Heart left ventricle (tissue), 16 donors: Measurements from ENCODE around the gene SNAP25. TPM values are rescaled to one million over a fixed set of nuclear protein-coding genes. Genes with fewer than 3 reads are reported as not detected.

Experiments
- ATAC-seq, 4 donors: fragments of 200-7000 bp; cut with Tn5 transposase; one replicate each; pipeline ENCODE4 v1.9.1; 2020 to 2022; ENCODE audit warnings: moderate library complexity in 4 of 4, mild to moderate bottlenecking in 3 of 4, moderate number of reproducible peaks in 1 of 4
- DNase-seq, 5 donors: peaks; one replicate each; pipeline ENCODE4 v3.0.0-alpha.2; 2020
- H3K27ac ChIP-seq, 12 donors: fragments of 200-600 bp; sonication (generic) in 4 of 12; one replicate each; pipeline versions ENCODE4 v1.5.0 to v1.8.0; 2016 to 2022; ENCODE audit warnings: mild to moderate bottlenecking in 2 of 12
- H3K27me3 ChIP-seq, 9 donors: fragments of 200-600 bp; sonication (generic) in 2 of 9; one replicate each; pipeline versions ENCODE4 v1.5.1 to v1.8.0; 2016 to 2022; ENCODE audit warnings: mild to moderate bottlenecking in 3 of 9
- H3K36me3 ChIP-seq, 9 donors: fragments of 200-600 bp; sonication (generic) in 2 of 9; one replicate each; pipeline versions ENCODE4 v1.5.0 to v1.8.0; 2018 to 2022; ENCODE audit warnings: mild to moderate bottlenecking in 2 of 9
- H3K4me1 ChIP-seq, 12 donors: fragments of 200-600 bp; sonication (generic) in 4 of 12; one replicate each; pipeline versions ENCODE4 v1.5.0 to v1.8.0; 2016 to 2022; ENCODE audit warnings: mild to moderate bottlenecking in 3 of 12
- H3K4me3 ChIP-seq, 12 donors: fragments of 200-600 bp; sonication (generic) in 4 of 12; one replicate each; pipeline versions ENCODE4 v1.5.0 to v1.8.0; 2017 to 2022; ENCODE audit warnings: mild to moderate bottlenecking in 9 of 12, moderate library complexity in 4 of 12
- H3K9me3 ChIP-seq, 12 donors: fragments of 200-600 bp; sonication (generic) in 4 of 12; one replicate each; pipeline versions ENCODE4 v1.5.0 to v1.8.0; 2016 to 2022; ENCODE audit warnings: mild to moderate bottlenecking in 1 of 12
- POLR2A ChIP-seq, 2 donors: fragments of 450-650 bp; IDR thresholded peaks; one replicate each; pipeline ENCODE4 v1.6.1; 2017; ENCODE audit warnings: antibody characterized with exemption in 2 of 2, mild to moderate bottlenecking in 2 of 2, moderate library complexity in 2 of 2
- WGBS, 4 donors: extraction: QIAGEN DNeasy Blood & Tissue Kit in 2 of 4; methylation state at CpG; one replicate each; pipeline versions ENCODE4 v1.1.5 to v1.1.7; 2013 to 2018; 5-methylcytosine and 5-hydroxymethylcytosine counted together
- intact Hi-C, 10 donors: fragments of 100-400 bp; cut with DNase I; formaldehyde crosslinking; loops; one replicate each; pipeline versions ENCODE4 v1.11.1 to v1.14.2; 2022
- polyA plus RNA-seq, 2 donors: library from polyadenylated mRNA; stranded (reverse); fragments of 200-250 nt; gene quantifications; one replicate each; pipeline ENCODE4 v1.2.3, GENCODE V29; 2013
- total RNA-seq, 9 donors: library from RNA; depleted of rRNA in 2 of 9; stranded (reverse); fragments of >200 nt in 2 of 9; fragmentation: NEBNext Ultra II Directional in 3 of 9; extraction: Animal tissue kit (Norgen Biotek cat#: 25700) in 3 of 9; gene quantifications; one replicate each; pipeline versions ENCODE4 v1.1.0 to v1.2.4, GENCODE V29; 2016 to 2023
- TF ChIP-seq, protein P1 (sequence below), 12 donors: fragments of 200-600 bp; sonication (generic) in 4 of 12; IDR thresholded peaks; one replicate each; pipeline versions ENCODE4 v1.5.0 to v1.8.0; 2018 to 2022; ENCODE audit warnings: antibody characterized with exemption in 12 of 12, mild to moderate bottlenecking in 5 of 12
- donor health status: ischemic (EF 13 %, LVEDD 7.1; RV severe dilation, severe dysfunction).
- donor health status: healthy with polysubstance abuse.
- donor health status: DM: no; HTN: yes; CAD: no.
- donor health status: DM: no; HTN: no; CAD: no.
- donor health status: ischemic (EF 25% LVEDD 6.9; RV normal size, moderate dysfunction).
- donor health status: ischemic (EF 25% LVEDD 5.7; RV mildly dilated, moderate dysfunction).
- donor health status: healthy.
- donor health status: DM: yes; HTN: yes; CAD: no.
- donor health status: ischemic (EF 35%, LVEDD 5.7; RV mildly dilated, moderate dysfunction).
- donor health status: nonischemic (EF 11% LVEDD 7.7; RV severe dilation, severe dysfunction).
- donor health status: DM: yes; HTN: yes; CAD: no.
- donor health status: PGD.
- donor health status: ischemic (EF 29% LVEDD 5.4; RV normal size, mild dysfunction).
- donor health status: nonischemic (EF 23%, LVEDD 6.1; RV moderate dilation, normal function).

The SNAP25 gene
- total and polyA plus RNA-seq, 11 donors: 0.10 to 0.91 (median 0.40) TPM; not detected in 5

- WGBS, 4 donors: 71 to 80% (median 73%) methylated on average over 2 of the region's 2 CpGs
- H3K36me3 ChIP-seq: no peaks in the 10 kb centered on the region
Measured at GRCh38 chr20:10180651-10181235, 37.9 kb upstream of the SNAP25 start.

DNA sequence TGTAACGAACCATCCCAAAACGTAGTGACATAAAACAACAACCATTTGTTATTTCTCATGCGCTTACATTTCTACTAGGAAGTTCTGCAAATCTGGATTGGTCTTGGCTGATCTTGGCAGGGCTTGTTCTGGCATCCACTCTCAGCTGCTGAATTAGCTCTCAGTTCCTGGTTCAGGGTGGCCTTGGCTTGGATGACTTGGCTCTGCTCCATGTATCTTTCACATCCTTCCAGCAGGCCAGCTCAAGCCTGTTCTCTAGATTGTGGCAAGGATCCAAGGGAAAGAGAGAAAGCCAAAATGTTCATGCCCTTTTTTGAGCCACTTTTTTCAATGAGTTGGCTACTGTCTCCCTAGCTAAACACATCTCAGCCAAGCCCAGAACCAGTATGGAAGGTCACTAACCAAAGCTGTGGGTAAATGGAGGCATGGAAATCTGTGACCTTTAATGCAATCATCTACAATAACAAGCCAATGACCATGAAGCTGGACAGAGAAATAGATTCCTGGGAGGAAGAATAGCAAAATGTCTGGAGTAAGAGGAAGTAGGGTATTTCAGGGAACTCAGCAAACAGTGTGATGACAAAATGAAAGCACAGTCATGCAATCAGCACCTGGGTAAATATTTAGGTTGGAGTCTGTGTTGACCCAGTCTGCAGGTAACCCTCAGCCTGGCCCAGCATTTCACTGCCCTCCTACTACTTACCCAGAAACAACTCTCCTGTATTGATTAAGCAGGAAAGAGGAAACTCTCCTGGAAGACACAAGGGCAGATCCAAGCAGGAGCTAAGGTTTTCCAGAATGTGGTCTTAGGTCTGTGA is 32.7 kb upstream of the SNAP25 start:
- Histone ChIP-seq H3K4me1 (no peaks in the 10 kb centered on the region), H3K36me3 (no peaks in the 10 kb centered on the region), H3K27me3 (no peaks in the 10 kb centered on the region), H3K4me3 (no peak overlapping the region), H3K27ac (no peak overlapping the region), H3K9me3 (peaks cover 0 to 24% (median 7%) of the 10 kb centered on the region in 12 donors)
- intact Hi-C loops: no loop called here
- DNase-seq (no peak), ATAC-seq (no peak)
- TF ChIP-seq POLR2A (IDR thresholded peaks at IDR 0.05): no peak
- TF ChIP-seq, protein P1, sequence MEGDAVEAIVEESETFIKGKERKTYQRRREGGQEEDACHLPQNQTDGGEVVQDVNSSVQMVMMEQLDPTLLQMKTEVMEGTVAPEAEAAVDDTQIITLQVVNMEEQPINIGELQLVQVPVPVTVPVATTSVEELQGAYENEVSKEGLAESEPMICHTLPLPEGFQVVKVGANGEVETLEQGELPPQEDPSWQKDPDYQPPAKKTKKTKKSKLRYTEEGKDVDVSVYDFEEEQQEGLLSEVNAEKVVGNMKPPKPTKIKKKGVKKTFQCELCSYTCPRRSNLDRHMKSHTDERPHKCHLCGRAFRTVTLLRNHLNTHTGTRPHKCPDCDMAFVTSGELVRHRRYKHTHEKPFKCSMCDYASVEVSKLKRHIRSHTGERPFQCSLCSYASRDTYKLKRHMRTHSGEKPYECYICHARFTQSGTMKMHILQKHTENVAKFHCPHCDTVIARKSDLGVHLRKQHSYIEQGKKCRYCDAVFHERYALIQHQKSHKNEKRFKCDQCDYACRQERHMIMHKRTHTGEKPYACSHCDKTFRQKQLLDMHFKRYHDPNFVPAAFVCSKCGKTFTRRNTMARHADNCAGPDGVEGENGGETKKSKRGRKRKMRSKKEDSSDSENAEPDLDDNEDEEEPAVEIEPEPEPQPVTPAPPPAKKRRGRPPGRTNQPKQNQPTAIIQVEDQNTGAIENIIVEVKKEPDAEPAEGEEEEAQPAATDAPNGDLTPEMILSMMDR (IDR thresholded peaks at IDR 0.05): no peak
- WGBS, 4 donors: 75 to 86% (median 82%) methylated on average over 3 of the region's 3 CpGs

More at GRCh38 chr20:10180651-10181235, 37.9 kb upstream of the SNAP25 start:
- no peaks in the 10 kb centered on the region for H3K4me1 ChIP-seq
- intact Hi-C loops: no loop called here
- H3K9me3 ChIP-seq: peaks cover 0 to 11% (median 4%) of the 10 kb centered on the region in 12 donors
- H3K27me3 ChIP-seq: no peaks in the 10 kb centered on the region
- no peak overlapping the region for H3K4me3 ChIP-seq
- no peak for TF ChIP-seq POLR2A (IDR thresholded peaks at IDR 0.05)
- TF ChIP-seq, protein P1 (IDR thresholded peaks at IDR 0.05): no peak
- no peak overlapping the region for H3K27ac ChIP-seq
- ATAC-seq (no peak), DNase-seq (no peak)

- Histone ChIP-seq H3K4me3 (no peak overlapping the region), H3K36me3 (no peaks in the 10 kb centered on the region), H3K27me3 (no peaks in the 10 kb centered on the region), H3K4me1 (no peaks in the 10 kb centered on the region), H3K9me3 (peaks cover 0 to 16% (median 7%) of the 10 kb centered on the region in 12 donors), H3K27ac (no peak overlapping the region)
- TF ChIP-seq, protein P1 (IDR thresholded peaks at IDR 0.05): no peak
- TF ChIP-seq POLR2A (IDR thresholded peaks at IDR 0.05): no peak
- WGBS, 4 donors: 71 to 85% (median 77%) methylated on average over 3 of the region's 3 CpGs
- ATAC-seq (no peak), DNase-seq (no peak)
- intact Hi-C loops: no loop called here
Measured at GRCh38 chr20:10190456-10190855, 28.2 kb upstream of the SNAP25 start.

DNA sequence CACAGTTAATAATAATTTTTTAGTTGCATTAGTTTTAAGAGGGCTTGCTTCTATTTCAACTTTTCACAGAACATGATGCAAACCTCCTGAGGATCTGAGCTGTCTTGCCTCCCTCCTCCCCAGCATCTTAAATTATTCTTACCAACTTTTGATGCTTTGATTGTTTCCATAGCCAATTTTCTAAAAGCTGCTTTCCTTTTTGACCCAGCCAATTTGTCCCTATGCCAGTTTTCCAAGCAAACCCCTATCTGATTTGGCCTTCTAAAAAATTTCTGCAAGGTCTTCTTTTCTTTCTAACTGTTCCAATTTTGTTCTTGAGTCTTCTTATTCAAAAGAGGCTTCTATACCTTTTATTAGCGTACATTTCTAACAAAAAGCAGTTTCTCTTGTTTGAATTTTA is 26.5 kb upstream of the SNAP25 start:
- Histone ChIP-seq H3K27ac (no peak overlapping the region), H3K27me3 (no peaks in the 10 kb centered on the region), H3K9me3 (peaks cover 0 to 7% (median 0%) of the 10 kb centered on the region in 12 donors), H3K36me3 (no peaks in the 10 kb centered on the region), H3K4me3 (no peak overlapping the region), H3K4me1 (no peaks in the 10 kb centered on the region)
- 32 to 83% (median 41%) methylated on average over 1 of the region's 1 CpG for WGBS, 4 donors
- intact Hi-C loops: no loop called here
- no peak for DNase-seq
- ATAC-seq: no peak
- no peak for TF ChIP-seq POLR2A (IDR thresholded peaks at IDR 0.05)
- TF ChIP-seq, protein P1 (IDR thresholded peaks at IDR 0.05): no peak
